Breast epithelium (tissue), 4 donors: ENCODE measurements around the gene GPR61. TPM values are rescaled to one million over a fixed set of nuclear protein-coding genes. Genes with fewer than 3 reads are reported as not detected.

Source experiments
- DNase-seq, 2 donors: peaks; one replicate each; pipeline ENCODE4 v3.0.0-alpha.2; 2019; ENCODE audit warnings: low spot score in 2 of 2
- H3K27ac ChIP-seq, 2 donors: fragments of 200-600 bp; sonication (generic) in 1 of 2; one replicate each; pipeline ENCODE4 v1.5.1; 2016 to 2019; ENCODE audit warnings: mild to moderate bottlenecking in 1 of 2
- H3K27me3 ChIP-seq, 2 donors: fragments of 200-600 bp; sonication (generic) in 1 of 2; one replicate each; pipeline versions ENCODE4 v1.5.1 to v1.6.0; 2017 to 2019; ENCODE audit warnings: control low read depth in 1 of 2, mild to moderate bottlenecking in 1 of 2
- H3K36me3 ChIP-seq: fragments of 200-600 bp; one replicate; pipeline ENCODE4 v1.5.1; 2019
- H3K4me1 ChIP-seq, 2 donors: fragments of 200-600 bp; sonication (generic); one replicate each; pipeline ENCODE4 v1.5.1; 2016 to 2019; ENCODE audit warnings: control low read depth in 1 of 2
- H3K4me3 ChIP-seq, 3 donors: fragments of 200-600 bp; sonication (generic); 1 replicate in 2 of 3; 2 replicates in 1 of 3; pipeline ENCODE4 v1.5.1; 2016 to 2019; ENCODE audit warnings: mild to moderate bottlenecking in 3 of 3, moderate library complexity in 2 of 3
- H3K9me3 ChIP-seq, 2 donors: fragments of 200-600 bp; sonication (generic) in 1 of 2; one replicate each; pipeline ENCODE4 v1.5.1; 2016 to 2019; ENCODE audit warnings: control low read depth in 1 of 2
- POLR2A ChIP-seq: fragments of 450-650 bp; IDR thresholded peaks from one replicate; pipeline ENCODE4 v1.6.1; 2016; ENCODE audit warnings: antibody characterized with exemption, mild to moderate bottlenecking, moderate library complexity
- POLR2AphosphoS5 ChIP-seq, 3 donors: sonication (generic); formaldehyde crosslinking; IDR thresholded peaks; one replicate each; pipeline ENCODE4 v1.6.1; 2017; ENCODE audit warnings: antibody characterized with exemption in 3 of 3
- intact Hi-C: fragments of 100-400 bp; cut with DNase I; formaldehyde crosslinking; loops from one replicate; pipeline ENCODE4 v1.15.1; 2023; ENCODE audit warnings: low total_unique reads
- total RNA-seq, 3 donors: library from RNA; depleted of rRNA; stranded (reverse); fragments of >200 nt; gene quantifications; one replicate each; pipeline ENCODE4 v1.1.0, GENCODE V29; 2016
- TF ChIP-seq, protein P1 (sequence below), 3 donors: fragments of 450-650 bp; IDR thresholded peaks; one replicate each; pipeline ENCODE4 v1.5.1; 2016 to 2017; ENCODE audit warnings: antibody characterized with exemption in 3 of 3, mild to moderate bottlenecking in 3 of 3, moderate library complexity in 3 of 3

GPR61 gene
- total RNA-seq, 3 donors from 2014 or later, result not detected

DNA sequence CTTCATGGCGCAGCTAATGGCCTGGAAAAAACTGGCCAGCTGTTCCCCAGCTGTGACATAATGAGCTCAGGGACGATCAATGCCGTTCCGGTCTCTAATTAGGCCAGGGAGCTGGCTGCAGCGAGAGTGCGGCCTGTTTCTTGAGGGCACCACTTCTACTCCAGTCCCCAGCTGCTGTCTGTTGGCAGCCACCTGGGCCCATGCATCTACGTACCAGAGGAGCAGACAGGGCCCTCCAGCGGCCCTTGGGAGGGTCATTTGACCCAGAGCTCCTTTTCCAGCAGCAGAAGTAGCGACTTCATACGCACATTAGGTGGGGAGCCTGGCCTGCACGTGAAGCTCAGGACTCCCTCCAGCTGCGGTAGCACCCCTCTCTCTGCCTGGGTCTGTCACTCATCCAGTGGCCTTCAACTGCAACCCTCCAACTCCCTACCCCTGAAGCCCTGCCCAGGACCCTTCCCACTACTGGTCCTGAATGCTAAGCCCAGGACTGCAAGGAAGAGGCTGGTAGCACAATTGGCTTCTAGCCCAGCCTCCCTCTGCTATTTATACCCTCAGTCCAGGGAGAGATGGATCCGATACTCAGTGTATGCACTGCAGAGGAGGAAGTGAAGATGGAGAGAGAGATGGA is 9.1 kb upstream of the GPR61 start:
- no peaks in the 10 kb centered on the region for H3K27me3 ChIP-seq
- TF ChIP-seq POLR2A, result no peak
- no peak for TF ChIP-seq POLR2AphosphoS5 (IDR thresholded peaks at IDR 0.05)
- TF ChIP-seq, protein P1, sequence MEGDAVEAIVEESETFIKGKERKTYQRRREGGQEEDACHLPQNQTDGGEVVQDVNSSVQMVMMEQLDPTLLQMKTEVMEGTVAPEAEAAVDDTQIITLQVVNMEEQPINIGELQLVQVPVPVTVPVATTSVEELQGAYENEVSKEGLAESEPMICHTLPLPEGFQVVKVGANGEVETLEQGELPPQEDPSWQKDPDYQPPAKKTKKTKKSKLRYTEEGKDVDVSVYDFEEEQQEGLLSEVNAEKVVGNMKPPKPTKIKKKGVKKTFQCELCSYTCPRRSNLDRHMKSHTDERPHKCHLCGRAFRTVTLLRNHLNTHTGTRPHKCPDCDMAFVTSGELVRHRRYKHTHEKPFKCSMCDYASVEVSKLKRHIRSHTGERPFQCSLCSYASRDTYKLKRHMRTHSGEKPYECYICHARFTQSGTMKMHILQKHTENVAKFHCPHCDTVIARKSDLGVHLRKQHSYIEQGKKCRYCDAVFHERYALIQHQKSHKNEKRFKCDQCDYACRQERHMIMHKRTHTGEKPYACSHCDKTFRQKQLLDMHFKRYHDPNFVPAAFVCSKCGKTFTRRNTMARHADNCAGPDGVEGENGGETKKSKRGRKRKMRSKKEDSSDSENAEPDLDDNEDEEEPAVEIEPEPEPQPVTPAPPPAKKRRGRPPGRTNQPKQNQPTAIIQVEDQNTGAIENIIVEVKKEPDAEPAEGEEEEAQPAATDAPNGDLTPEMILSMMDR (IDR thresholded peaks at IDR 0.05), result no peak
- no peak overlapping the region for H3K4me3 ChIP-seq
- H3K4me1 ChIP-seq, result no peaks in the 10 kb centered on the region
- no peaks in the 10 kb centered on the region for H3K36me3 ChIP-seq
- intact Hi-C loops, result loop anchor here (5.0 kb wide), 1 partner anchor 38 kb away; the partner anchor contains the start of gene CYB561D1
- no peak overlapping the region for H3K27ac ChIP-seq
- no peak for DNase-seq
- H3K9me3 ChIP-seq, result no peaks in the 10 kb centered on the region

DNA sequence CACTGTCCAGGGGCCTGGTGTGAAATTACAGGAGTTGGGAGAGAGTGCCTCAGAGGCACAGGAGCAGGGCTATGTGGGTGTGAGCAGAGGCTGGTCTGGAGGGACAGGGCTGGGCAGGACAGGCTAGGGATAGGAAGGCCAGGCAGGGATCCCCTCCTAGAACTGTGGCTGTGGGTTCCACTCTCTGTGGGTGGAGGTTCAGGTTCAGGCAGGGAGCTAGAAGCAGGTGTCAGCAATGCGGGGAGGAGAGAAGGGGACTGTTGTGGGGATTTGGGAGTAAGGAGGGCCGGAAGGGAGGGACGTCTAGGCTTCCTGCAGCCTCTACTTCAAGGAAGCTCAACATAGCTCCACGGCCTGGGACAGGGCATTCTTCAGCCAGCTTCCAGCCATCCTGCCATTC is 8.3 kb upstream of the GPR61 start:
- H3K27me3 ChIP-seq, result no peaks in the 10 kb centered on the region
- no peak overlapping the region for H3K4me3 ChIP-seq
- H3K9me3 ChIP-seq, result no peaks in the 10 kb centered on the region
- no peak for TF ChIP-seq POLR2A
- TF ChIP-seq, protein P1 (IDR thresholded peaks at IDR 0.05), result no peak
- TF ChIP-seq POLR2AphosphoS5 (IDR thresholded peaks at IDR 0.05), result no peak
- no peak for DNase-seq
- intact Hi-C loops, result loop anchor here (5.0 kb wide), 1 partner anchor 39 kb away; the partner anchor contains the start of gene CYB561D1
- H3K4me1 ChIP-seq, result no peaks in the 10 kb centered on the region
- no peaks in the 10 kb centered on the region for H3K36me3 ChIP-seq
- no peak overlapping the region for H3K27ac ChIP-seq

DNA sequence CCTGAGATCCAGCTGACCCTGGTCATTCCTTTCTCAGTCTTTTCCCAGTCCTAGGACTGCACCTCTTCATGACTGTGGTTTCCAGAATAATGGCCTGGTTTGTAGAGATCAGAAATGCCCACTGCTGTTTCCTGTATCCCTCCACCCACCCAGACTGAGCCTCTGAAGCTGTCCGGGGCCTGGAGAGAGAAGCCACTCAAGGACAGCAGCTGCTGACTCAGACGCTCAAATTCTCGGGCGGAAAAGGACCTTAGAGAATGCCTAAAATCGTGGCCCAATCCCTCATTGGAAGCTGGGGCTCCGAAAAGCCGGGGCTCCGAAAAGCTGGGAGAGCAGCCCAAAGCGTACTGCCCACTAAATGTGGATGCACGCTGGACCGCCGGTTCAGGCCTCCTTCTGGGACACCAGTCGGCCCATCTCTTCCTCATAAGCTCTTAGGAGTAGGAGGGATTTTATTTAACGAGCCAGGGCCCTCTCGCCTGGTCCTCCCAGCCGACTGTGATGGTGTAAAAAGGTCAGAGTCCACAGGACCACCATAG is 7.8 kb upstream of the GPR61 start:
- no peak for DNase-seq
- intact Hi-C loops, result loop anchor here (5.0 kb wide), 1 partner anchor 40 kb away; the partner anchor contains the start of gene CYB561D1
- Histone ChIP-seq H3K36me3 (no peaks in the 10 kb centered on the region), H3K27ac (peak overlapping the region in 1 of 2 donors; percentile 43), H3K4me3 (peak overlapping the region in 1 of 3 donors; percentile 32), H3K27me3 (no peaks in the 10 kb centered on the region), H3K9me3 (no peaks in the 10 kb centered on the region), H3K4me1 (no peaks in the 10 kb centered on the region)
- no peak for TF ChIP-seq POLR2A

DNA sequence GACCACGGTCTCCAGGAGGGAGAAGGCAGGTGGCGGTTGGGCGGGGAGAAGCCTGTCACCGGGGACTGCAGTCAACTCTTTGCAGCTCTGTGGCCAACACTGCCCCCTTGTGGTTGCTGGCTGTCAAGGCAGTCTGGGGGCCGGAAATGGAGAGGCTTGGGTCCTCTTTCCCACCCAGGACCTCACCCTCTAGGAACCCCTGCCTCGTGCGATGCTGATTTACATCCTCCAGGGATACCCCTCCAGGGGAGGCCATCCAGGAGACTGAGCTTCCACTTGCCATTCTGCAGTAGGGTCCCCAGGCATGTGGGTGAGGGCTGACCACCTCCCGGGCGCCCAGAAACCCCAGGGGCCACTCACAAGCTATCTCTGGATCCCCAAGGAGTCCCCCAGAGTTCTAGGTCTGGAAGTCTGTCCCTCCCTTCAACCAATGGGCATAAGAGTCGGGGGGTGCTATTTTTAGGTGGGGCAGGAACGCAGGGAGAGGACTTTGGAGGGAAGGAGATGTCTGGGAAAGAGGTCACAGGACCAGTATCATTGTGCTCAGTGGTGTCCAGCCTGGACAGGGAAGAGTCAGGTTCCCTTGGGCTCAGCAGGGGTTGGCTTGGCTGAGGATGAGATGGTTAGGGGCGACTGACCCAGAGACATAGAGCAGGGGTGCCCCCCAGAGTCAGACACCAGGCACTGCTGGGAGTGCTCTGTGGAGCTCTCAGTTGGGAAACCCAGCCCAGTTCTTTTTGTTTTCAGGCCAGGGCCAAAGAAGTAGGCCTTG is 7.1 kb upstream of the GPR61 start:
- no peaks in the 10 kb centered on the region for H3K27me3 ChIP-seq
- no peaks in the 10 kb centered on the region for H3K36me3 ChIP-seq
- intact Hi-C loops, result loop anchor here (5.0 kb wide), 1 partner anchor 40 kb away; the partner anchor contains the start of gene CYB561D1
- peak; percentile 70 to 79 for DNase-seq
- no peaks in the 10 kb centered on the region for H3K4me1 ChIP-seq
- TF ChIP-seq, protein P1 (IDR thresholded peaks at IDR 0.05), result peak; percentile 93 to 96 (median 96)
- TF ChIP-seq POLR2A, result no peak
- no peak for TF ChIP-seq POLR2AphosphoS5 (IDR thresholded peaks at IDR 0.05)
- H3K27ac ChIP-seq, result peak overlapping the region in 1 of 2 donors; percentile 43
- H3K9me3 ChIP-seq, result no peaks in the 10 kb centered on the region
- H3K4me3 ChIP-seq, result peak overlapping the region in 1 of 3 donors; percentile 32

DNA sequence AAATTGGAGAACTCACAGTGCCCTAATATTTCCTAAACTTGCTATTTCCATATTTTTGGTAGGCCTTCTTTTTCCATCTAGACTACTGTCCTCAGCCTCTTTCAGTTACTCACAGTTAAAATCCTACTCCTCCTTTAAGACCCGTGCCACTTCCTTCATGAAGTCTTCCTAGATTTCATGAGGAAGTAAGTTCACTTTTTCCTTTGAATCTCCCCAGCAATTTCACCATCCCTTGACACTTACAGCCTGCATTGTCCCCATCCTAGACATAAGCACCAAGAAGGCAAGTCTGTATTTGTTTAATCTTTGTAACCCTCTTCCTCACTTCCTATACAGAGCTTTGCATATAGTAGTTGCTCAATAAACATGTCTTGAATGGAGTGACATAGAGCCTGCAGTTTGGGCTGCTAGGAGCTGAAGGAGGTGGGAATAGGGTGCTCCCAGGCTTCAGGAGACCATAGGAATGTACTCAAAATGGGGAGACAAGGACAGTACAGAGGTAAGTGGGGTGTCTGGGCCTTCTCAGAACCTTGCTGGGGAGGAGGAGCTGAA is 5.3 kb upstream of the GPR61 start:
- H3K27ac ChIP-seq, result no peak overlapping the region
- H3K9me3 ChIP-seq, result no peaks in the 10 kb centered on the region
- no peaks in the 10 kb centered on the region for H3K4me1 ChIP-seq
- intact Hi-C loops, result loop anchor here (5.0 kb wide), 1 partner anchor 42 kb away; the partner anchor contains the start of gene CYB561D1
- no peaks in the 10 kb centered on the region for H3K36me3 ChIP-seq
- H3K4me3 ChIP-seq, result no peak overlapping the region
- DNase-seq, result no peak
- H3K27me3 ChIP-seq, result no peaks in the 10 kb centered on the region
- TF ChIP-seq POLR2AphosphoS5 (IDR thresholded peaks at IDR 0.05) (no peak), POLR2A (no peak)
- TF ChIP-seq, protein P1 (IDR thresholded peaks at IDR 0.05), result no peak
